MM.1S (cell line): ENCODE measurements around the gene COL8A2.

Experiments used
- DNase-seq: peaks from one replicate; pipeline ENCODE4 v3.0.0-alpha.2; 2015
- H2AFZ ChIP-seq: fragments of 300-600 bp; sonication (generic); 2 replicates; pipeline ENCODE4 v1.6.0; 2016; ENCODE audit warnings: antibody characterized with exemption, low read length
- H3F3A ChIP-seq: fragments of 300-600 bp; sonication (generic); 2 replicates; pipeline ENCODE4 v1.6.1; 2016; ENCODE audit warnings: mild to moderate bottlenecking, antibody characterized with exemption, low read length, moderate library complexity, mixed read lengths; ENCODE audit not compliant: insufficient read depth
- H3K27ac ChIP-seq: fragments of 300-600 bp; sonication (generic); 2 replicates; pipeline ENCODE4 v1.5.1; 2016; ENCODE audit warnings: mild to moderate bottlenecking, low read length
- H3K27me3 ChIP-seq: fragments of 300-600 bp; sonication (generic); replicated peaks from 2 replicates; pipeline ENCODE4 v1.6.0; 2016; ENCODE audit warnings: low read length; ENCODE audit not compliant: insufficient read depth
- H3K36me3 ChIP-seq: fragments of 300-600 bp; sonication (generic); replicated peaks from 2 replicates; pipeline ENCODE4 v1.6.1; 2016; ENCODE audit warnings: mild to moderate bottlenecking, low read length, mixed read lengths; ENCODE audit not compliant: insufficient read depth
- H3K4me1 ChIP-seq: fragments of 300-600 bp; sonication (generic); 2 replicates; pipeline ENCODE4 v1.6.1; 2016; ENCODE audit warnings: low read length, mixed read lengths
- H3K4me2 ChIP-seq: fragments of 300-600 bp; sonication (generic); 2 replicates; pipeline ENCODE4 v1.6.0; 2016; ENCODE audit warnings: low read depth, low read length
- H3K4me3 ChIP-seq: fragments of 300-600 bp; sonication (generic); 2 replicates; pipeline ENCODE4 v1.5.1; 2016; ENCODE audit warnings: low read length, mixed read lengths
- H3K79me2 ChIP-seq: fragments of 300-600 bp; sonication (generic); 2 replicates; pipeline ENCODE4 v1.6.1; 2016; ENCODE audit warnings: mixed run types, low read length, mixed read lengths
- H3K9ac ChIP-seq: fragments of 300-600 bp; sonication (generic); 2 replicates; pipeline ENCODE4 v1.6.1; 2016; ENCODE audit warnings: low read length, mixed read lengths
- H3K9me2 ChIP-seq: fragments of 300-600 bp; sonication (generic); replicated peaks from 2 replicates; pipeline ENCODE4 v1.6.1; 2016; ENCODE audit warnings: mild to moderate bottlenecking, low read length, mixed read lengths; ENCODE audit not compliant: insufficient read depth
- H3K9me3 ChIP-seq: fragments of 300-600 bp; sonication (generic); replicated peaks from 2 replicates; pipeline ENCODE4 v1.6.1; 2016; ENCODE audit warnings: mild to moderate bottlenecking, low read length, mixed read lengths; ENCODE audit not compliant: insufficient read depth
- H4K20me1 ChIP-seq: fragments of 300-600 bp; sonication (generic); 2 replicates; pipeline ENCODE4 v1.6.1; 2016; ENCODE audit warnings: mild to moderate bottlenecking, low read length, moderate library complexity, mixed read lengths; ENCODE audit not compliant: insufficient read depth
- CTCF ChIP-seq: fragments of 300-600 bp; sonication (generic); IDR thresholded peaks from 2 replicates; pipeline ENCODE4 v1.5.1; 2016; ENCODE audit warnings: antibody characterized with exemption, low read length, mixed read lengths
- EZH2 ChIP-seq: fragments of 300-600 bp; sonication (generic); optimal IDR thresholded peaks from 2 replicates; pipeline ENCODE3; 2017; ENCODE audit warnings: low read depth, mild to moderate bottlenecking, antibody characterized with exemption, low read length, mixed read lengths
- EZH2phosphoT487 ChIP-seq: fragments of 300-600 bp; sonication (generic); IDR thresholded peaks from 2 replicates; pipeline ENCODE4 v1.6.1; 2018; ENCODE audit warnings: antibody characterized with exemption, low read length

Gene COL8A2

DNA sequence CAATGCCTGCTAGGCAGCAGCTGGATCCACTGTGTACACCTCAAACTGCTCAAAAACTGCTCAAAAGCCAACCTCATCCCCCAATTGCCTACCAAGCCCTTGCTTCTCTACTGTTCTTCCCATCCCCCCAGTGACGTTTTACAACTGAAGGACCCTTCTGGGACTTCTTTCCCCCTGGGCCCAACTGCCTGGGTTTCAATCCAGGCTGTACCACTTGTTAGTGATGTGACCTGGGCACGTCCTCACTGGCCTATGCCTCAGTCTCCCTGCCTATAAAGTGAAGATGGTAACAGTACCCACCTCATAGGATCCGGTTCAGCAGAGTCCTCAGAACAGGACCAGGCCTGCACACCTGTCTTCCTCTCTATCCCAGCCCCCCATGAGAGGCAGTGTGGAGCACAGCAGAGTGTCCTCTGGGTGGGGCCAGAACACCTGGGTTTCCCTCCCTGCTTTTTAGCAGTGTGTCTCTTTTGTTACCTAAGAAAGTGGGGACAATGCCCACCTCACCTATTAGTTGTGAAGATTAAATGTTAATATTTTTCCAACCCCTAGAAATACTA, 43.0 kb downstream of the COL8A2 start:
- Histone ChIP-seq H3K4me2 (no peak overlapping the region), H3K79me2 (no peaks in the 10 kb centered on the region), H3K27ac (no peak overlapping the region), H3K27me3 (no peaks in the 10 kb centered on the region), H3K9me2 (no peaks in the 10 kb centered on the region), H4K20me1 (no peaks in the 10 kb centered on the region), H3K4me1 (no peaks in the 10 kb centered on the region), H2AFZ (no peak overlapping the region), H3K9ac (no peak overlapping the region), H3K9me3 (no peaks in the 10 kb centered on the region), H3K36me3 (no peaks in the 10 kb centered on the region), H3K4me3 (no peak overlapping the region), H3F3A (no peaks in the 10 kb centered on the region)
- TF ChIP-seq CTCF (no peak; the same call in 1 of the 2 replicates), EZH2phosphoT487 (no peak), EZH2 (no peak)
- DNase-seq, result no peak

DNA sequence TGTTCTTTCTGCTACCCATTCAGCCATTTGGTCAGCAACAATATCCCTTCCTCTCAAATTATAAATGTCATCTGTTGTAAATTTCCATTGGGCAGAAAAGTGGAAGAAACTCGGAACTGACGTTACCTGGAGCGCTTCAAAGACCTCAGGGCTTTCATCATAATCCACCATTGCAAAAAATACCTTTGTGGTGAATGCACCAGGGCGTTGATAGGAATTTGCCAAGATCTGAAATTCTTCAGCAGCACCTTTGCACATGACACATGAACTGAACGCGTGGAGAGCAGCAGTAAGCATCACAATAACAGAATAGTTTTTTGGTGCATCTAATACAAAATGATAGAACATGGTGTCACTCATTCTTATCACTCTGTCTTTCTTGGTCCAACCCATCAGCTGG, 44.2 kb downstream of the COL8A2 start:
- no peaks in the 10 kb centered on the region for H3K79me2 ChIP-seq
- no peaks in the 10 kb centered on the region for H3K9me2 ChIP-seq
- no peaks in the 10 kb centered on the region for H3K27me3 ChIP-seq
- H3K27ac ChIP-seq, result no peak overlapping the region
- TF ChIP-seq EZH2 (no peak), CTCF (no peak), EZH2phosphoT487 (no peak)
- H3K36me3 ChIP-seq, result no peaks in the 10 kb centered on the region
- no peak overlapping the region for H3K4me2 ChIP-seq
- H3K4me1 ChIP-seq, result no peaks in the 10 kb centered on the region
- H4K20me1 ChIP-seq, result no peaks in the 10 kb centered on the region
- DNase-seq, result no peak
- H3K9ac ChIP-seq, result no peak overlapping the region
- no peaks in the 10 kb centered on the region for H3F3A ChIP-seq
- H2AFZ ChIP-seq, result no peak overlapping the region
- H3K4me3 ChIP-seq, result no peak overlapping the region
- no peaks in the 10 kb centered on the region for H3K9me3 ChIP-seq

DNA sequence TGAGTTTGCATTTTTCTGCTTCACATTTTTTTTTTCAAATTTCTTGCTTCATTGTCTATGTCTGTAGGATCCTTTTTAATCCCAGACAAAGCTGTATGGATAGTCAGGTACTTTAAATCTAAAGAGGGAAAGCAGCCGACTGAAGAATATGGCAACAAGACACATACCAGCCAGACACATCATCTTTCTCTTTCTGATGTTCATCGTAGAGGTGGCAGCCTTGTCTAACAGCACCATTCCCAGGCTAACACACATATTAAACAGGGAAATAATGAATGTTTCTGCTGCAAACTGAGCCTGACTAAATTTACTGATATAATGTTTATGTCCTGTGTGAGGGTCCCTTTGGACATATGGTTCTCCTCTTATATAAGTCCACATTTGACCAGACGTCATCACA, 44.8 kb downstream of the COL8A2 start:
- no peak overlapping the region for H3K4me2 ChIP-seq
- no peaks in the 10 kb centered on the region for H3K36me3 ChIP-seq
- H2AFZ ChIP-seq, result no peak overlapping the region
- H4K20me1 ChIP-seq, result no peaks in the 10 kb centered on the region
- H3K9me2 ChIP-seq, result no peaks in the 10 kb centered on the region
- H3K4me1 ChIP-seq, result no peaks in the 10 kb centered on the region
- H3K9me3 ChIP-seq, result no peaks in the 10 kb centered on the region
- no peaks in the 10 kb centered on the region for H3K79me2 ChIP-seq
- no peak overlapping the region for H3K4me3 ChIP-seq
- H3K27ac ChIP-seq, result no peak overlapping the region
- TF ChIP-seq EZH2 (no peak), EZH2phosphoT487 (no peak), CTCF (no peak)
- H3K9ac ChIP-seq, result no peak overlapping the region
- H3F3A ChIP-seq, result no peaks in the 10 kb centered on the region
- no peak for DNase-seq
- no peaks in the 10 kb centered on the region for H3K27me3 ChIP-seq
